Endothelial cell of umbilical vein (primary cell): ENCODE measurements around the gene RELL2. TPM values are rescaled to one million over a fixed set of nuclear protein-coding genes. Genes with fewer than 3 reads are reported as not detected.

Experiments used
- BruUV-seq: library from RNA; stranded (reverse); fragments of 400-500 nt; replicated peaks from 2 replicates; lab custom pipeline; 2021; lab: Mats Ljungman, UMichigan
- CTCF ChIA-PET: fragments of 300-600, 350-600 bp; sonication (Branson Sonifier 250); formaldehyde crosslinking; loops from one replicate; lab custom pipeline; 2021; ENCODE audit warnings: antibody characterized with exemption, inconsistent platforms; lab: Charles Lee
- POLR2A ChIA-PET: fragments of 300-600, 350-600 bp; sonication (Branson Sonifier 250); formaldehyde crosslinking; loops from one replicate; lab custom pipeline; 2021; ENCODE audit warnings: antibody characterized with exemption, inconsistent platforms; lab: Charles Lee
- DNase-seq: peaks from one replicate; pipeline ENCODE4 v3.0.0-alpha.2; 2011; ENCODE audit warnings: low read depth, low spot score
- FAIRE-seq: peaks from 2 replicates; lab custom pipeline; 2011; peaks lifted over from hg19 to GRCh38; lab: Jason Lieb, UNC
- H2AFZ ChIP-seq: 2 replicates; pipeline ENCODE4 v1.6.0; 2012; ENCODE audit warnings: low read depth, low read length, control low read depth, inconsistent platforms
- H3K27ac ChIP-seq: 2 replicates; pipeline ENCODE4 v1.5.1; 2011; ENCODE audit warnings: low read depth, mild to moderate bottlenecking, control low read depth, low read length, moderate library complexity; ENCODE audit not compliant: insufficient read depth
- H3K27me3 ChIP-seq, 2 experiments: 2 replicates each; pipeline versions ENCODE4 v1.6.0 to v1.6.1; 2011; ENCODE audit warnings: low read length in 2 of 2, mixed read lengths in 1 of 2; ENCODE audit not compliant: control insufficient read depth in 2 of 2, insufficient read depth in 2 of 2
- H3K36me3 ChIP-seq, 2 experiments: 2 replicates in 1 of 2; 3 replicates in 1 of 2; pipeline ENCODE4 v1.5.1; 2011; ENCODE audit warnings: low read length in 2 of 2, mild to moderate bottlenecking in 1 of 2, moderate library complexity in 1 of 2; ENCODE audit not compliant: control insufficient read depth in 2 of 2, insufficient read depth in 2 of 2; ENCODE audit errors: extremely low read depth in 1 of 2
- H3K4me1 ChIP-seq: 3 replicates; pipeline ENCODE4 v1.5.1; 2011; ENCODE audit warnings: mild to moderate bottlenecking, low read length; ENCODE audit not compliant: control insufficient read depth, insufficient read depth; ENCODE audit errors: extremely low read depth
- H3K4me2 ChIP-seq: 2 replicates; pipeline ENCODE4 v1.6.1; 2011; ENCODE audit warnings: low read length, control low read depth, mixed read lengths; ENCODE audit not compliant: insufficient read depth
- H3K4me3 ChIP-seq, 3 experiments: fragments of 200-600 bp in 1 of 3; sonication (generic), shearing (Covaris generic) in 1 of 3; replicated peaks in 1 of 3; 2 replicates each; pipeline ENCODE4 v1.5.1; 2011 to 2016; ENCODE audit warnings: control low read depth in 3 of 3, low read length in 3 of 3, mild to moderate bottlenecking in 2 of 3, inconsistent platforms in 1 of 3, low read depth in 1 of 3, moderate library complexity in 1 of 3; ENCODE audit not compliant: insufficient read depth in 1 of 3
- H3K79me2 ChIP-seq: 2 replicates; pipeline ENCODE4 v1.6.0; 2012; ENCODE audit warnings: low read length, inconsistent platforms; ENCODE audit not compliant: control insufficient read depth, insufficient read depth
- H3K9ac ChIP-seq: replicated peaks from 2 replicates; pipeline ENCODE3; 2011; ENCODE audit warnings: low read length, control low read depth; ENCODE audit not compliant: insufficient read depth; ENCODE audit errors: extremely low read depth
- H3K9me1 ChIP-seq: replicated peaks from 3 replicates; pipeline ENCODE4 v1.6.0; 2011; ENCODE audit warnings: mild to moderate bottlenecking, low read length; ENCODE audit not compliant: control insufficient read depth, insufficient read depth; ENCODE audit errors: extremely low read depth
- H3K9me3 ChIP-seq: replicated peaks from 2 replicates; pipeline ENCODE4 v1.5.1; 2012; ENCODE audit warnings: low read length, inconsistent platforms; ENCODE audit not compliant: control insufficient read depth, insufficient read depth
- H4K20me1 ChIP-seq: replicated peaks from 2 replicates; pipeline ENCODE3; 2011; ENCODE audit warnings: mild to moderate bottlenecking, low read length; ENCODE audit not compliant: control insufficient read depth, insufficient read depth; ENCODE audit errors: extremely low read depth
- CTCF ChIP-seq, 2 donors: IDR thresholded peaks; 1 replicate in 1 of 2; 2 replicates in 1 of 2; pipeline ENCODE4 v1.5.1; 2011; ENCODE audit warnings: low read length in 2 of 2, mild to moderate bottlenecking in 2 of 2, moderate library complexity in 2 of 2, control low read depth in 1 of 2, inconsistent platforms in 1 of 2, low read depth in 1 of 2; ENCODE audit not compliant: insufficient read depth in 1 of 2; ENCODE audit errors: extremely low read depth in 1 of 2
- EZH2 ChIP-seq: IDR thresholded peaks from 2 replicates; pipeline ENCODE4 v1.6.1; 2012; ENCODE audit warnings: borderline replicate concordance, low read depth, mild to moderate bottlenecking, moderate library complexity, low read length, inconsistent platforms; ENCODE audit not compliant: severe bottlenecking
- FOS ChIP-seq: IDR thresholded peaks from 2 replicates; pipeline ENCODE4 v1.6.1; 2011; ENCODE audit warnings: mild to moderate bottlenecking, low read length, moderate library complexity, borderline replicate concordance; ENCODE audit not compliant: insufficient read depth
- GATA2 ChIP-seq: IDR thresholded peaks from 2 replicates; pipeline ENCODE4 v1.7.0; 2011; ENCODE audit warnings: low read depth, mild to moderate bottlenecking, moderate library complexity, mixed read lengths, low read length; ENCODE audit not compliant: insufficient read length, insufficient read depth
- MAX ChIP-seq: IDR thresholded peaks from 2 replicates; pipeline ENCODE4 v1.6.1; 2011; ENCODE audit not compliant: insufficient read depth, insufficient read length
- MYC ChIP-seq: IDR thresholded peaks from one replicate; pipeline ENCODE4 v1.6.1; 2011; ENCODE audit warnings: mild to moderate bottlenecking, low read depth, low read length
- POLR2A ChIP-seq: IDR thresholded peaks from 2 replicates; pipeline ENCODE4 v1.6.1; 2012; ENCODE audit warnings: low read depth, mild to moderate bottlenecking, control low read depth, low read length
- POLR2AphosphoS5 ChIP-seq: IDR thresholded peaks from 2 replicates; pipeline ENCODE4 v1.6.1; 2012; ENCODE audit warnings: low read depth, mild to moderate bottlenecking, control low read depth, low read length, moderate library complexity; ENCODE audit not compliant: insufficient read depth
- dilution Hi-C: fragments of 300-500 bp; cut with MboI; formaldehyde crosslinking; loops from one replicate; pipeline ENCODE4 v1.15.0; 2019; ENCODE audit warnings: low sequenced_read_pairs; ENCODE audit not compliant: extremely low pct_ligation_motif_present
- intact Hi-C: fragments of 100-400 bp; cut with micrococcal nuclease; formaldehyde crosslinking; loops from one replicate; pipeline ENCODE4 v1.10.0; 2022
- polyA plus RNA-seq, 4 experiments: library from polyadenylated mRNA; depleted of rRNA in 3 of 4; stranded (reverse) in 3 of 4; unstranded in 1 of 4; fragments of >200 nt; gene quantifications; 2 replicates each; pipeline versions ENCODE4 v1.2.1 to v1.2.3, GENCODE V29; 2011 to 2012; ENCODE audit warnings: missing spikeins in 1 of 4
- total RNA-seq: library from RNA; stranded (reverse); gene quantifications from 2 replicates; pipeline ENCODE4 v1.2.3, GENCODE V29; 2021

The RELL2 gene
- total and polyA plus RNA-seq, 2 donors (not counting 3 experiments of a cell fraction or from before 2014, with no cell fraction given): 3.4 to 3.6 TPM

GRCh38 chr5:141681695-141682641 lies 45.2 kb downstream of the RELL2 start, which contains the start of gene ARAP3:
Gene ARAP3, minus strand, starts transcription at chr5:141682230. Its CDS starts 1,744 bp downstream, at chr5:141680486.
- Histone ChIP-seq H3K9ac (peak within 1 kb of the TSS; percentile 99), H4K20me1 (no peaks in the 10 kb centered on the region), H3K27me3 (no peaks in the 10 kb centered on the region), H3K36me3 (peaks cover 3 to 4% of the 10 kb centered on the region in 2 experiments), H3K9me3 (no peaks in the 10 kb centered on the region), H3K79me2 (peaks cover 33% of the 10 kb centered on the region), H3K4me1 (peaks cover 62% of the 10 kb centered on the region), H3K9me1 (no peaks in the 10 kb centered on the region), H3K4me2 (peak within 1 kb of the TSS; percentile 81), H2AFZ (no peak within 1 kb of the TSS), H3K27ac (peak within 1 kb of the TSS; percentile 100), H3K4me3 (peak within 1 kb of the TSS; percentile 5 to 69 (median 45))
- intact Hi-C loops (loop anchor here (1.0 to 5.0 kb wide), 6 partner anchors 17 to 615 kb away; partner anchors contain the start of gene GNPDA1), dilution Hi-C loops (no loop called here)
- no peak for FAIRE-seq
- peak; percentile 92 for DNase-seq
- ChIA-PET POLR2A (interaction anchor here (0.7 to 1.5 kb wide), 4 partner anchors 45 to 196 kb away, joined by 3 to 8 read pairs (median 4); partner anchors contain the start of genes PCDH1 and RELL2), CTCF (interaction anchor here (0.8 to 3.9 kb wide), 17 partner anchors 10 to 286 kb away, joined by 3 to 26 read pairs (median 6); partner anchors contain the start of genes DIAPH1, PCDH1 and RNF14)
- BruUV-seq: no TSS peak
- TF ChIP-seq EZH2: no peak
- peak; percentile 70 for TF ChIP-seq MAX
- peak; percentile 13 for TF ChIP-seq MYC
- peak; percentile 57 for TF ChIP-seq GATA2
- TF ChIP-seq POLR2A: peak; percentile 56
- peak; percentile 77 for TF ChIP-seq FOS
- TF ChIP-seq CTCF (IDR thresholded peaks at IDR 0.05; ENCODE audit: extremely low read depth in 1 of 2, insufficient read depth in 1 of 2, low read depth in 1 of 2, low read length in 2 of 2): no peak
- TF ChIP-seq POLR2AphosphoS5: peak; percentile 15
